B cell (primary cell): ENCODE measurements around the gene HADHB. TPM values are rescaled to one million over a fixed set of nuclear protein-coding genes. Genes with fewer than 3 reads are reported as not detected.

ENCODE experiments used
- ATAC-seq: fragments of 200-7000 bp; cut with Tn5 transposase; one replicate; pipeline ENCODE4 v1.10.0; 2021; ENCODE audit warnings: low read depth, mild to moderate bottlenecking, moderate number of reproducible peaks, moderate library complexity
- CTCF ChIA-PET: fragments of 350-600 bp; sonication (Branson Sonifier 250); formaldehyde crosslinking; loops from one replicate; lab custom pipeline; 2021; ENCODE audit warnings: antibody characterized with exemption, inconsistent platforms; lab: Charles Lee
- POLR2A ChIA-PET: fragments of 350-600 bp; sonication (Branson Sonifier 250); formaldehyde crosslinking; loops from one replicate; lab custom pipeline; 2021; ENCODE audit warnings: antibody characterized with exemption; lab: Charles Lee
- DNase-seq: peaks from one replicate; pipeline ENCODE4 v3.0.0; 2013
- H2AFZ ChIP-seq: 2 replicates; pipeline ENCODE4 v1.6.1; 2012; ENCODE audit warnings: mild to moderate bottlenecking, low read depth, low read length; ENCODE audit not compliant: insufficient read depth, poor library complexity, severe bottlenecking
- H3K27ac ChIP-seq, 2 donors: 1 replicate in 1 of 2; 2 replicates in 1 of 2; pipeline ENCODE4 v1.5.1; 2012 to 2013; ENCODE audit warnings: low read length in 2 of 2, mild to moderate bottlenecking in 2 of 2, moderate library complexity in 1 of 2
- H3K27me3 ChIP-seq, 4 experiments: fragments of 200-600 bp in 1 of 4; sonication (generic) in 1 of 4; replicated peaks in 1 of 4; 1 replicate in 2 of 4; 2 replicates in 2 of 4; pipeline versions ENCODE4 v1.6.1 to v1.7.0; 2013 to 2016; ENCODE audit warnings: low read length in 3 of 4, mild to moderate bottlenecking in 2 of 4, mixed read lengths in 1 of 4, moderate library complexity in 1 of 4; ENCODE audit not compliant: insufficient read depth in 4 of 4, control insufficient read depth in 3 of 4; ENCODE audit errors: control extremely low read depth in 1 of 4
- H3K36me3 ChIP-seq, 2 experiments: replicated peaks in 1 of 2; 1 replicate in 1 of 2; 2 replicates in 1 of 2; pipeline versions ENCODE4 v1.6.1 to v1.7.1; 2013; ENCODE audit warnings: low read length in 1 of 2; ENCODE audit not compliant: insufficient read depth in 2 of 2, control insufficient read depth in 1 of 2; ENCODE audit errors: control extremely low read depth in 1 of 2, extremely low read depth in 1 of 2
- H3K4me1 ChIP-seq, 2 donors: fragments of 200-600 bp in 1 of 2; sonication (generic) in 1 of 2; 1 replicate in 1 of 2; 2 replicates in 1 of 2; pipeline versions ENCODE4 v1.5.1 to v1.6.1; 2013 to 2017; ENCODE audit warnings: low read length in 2 of 2; ENCODE audit not compliant: control insufficient read depth in 2 of 2, insufficient read depth in 2 of 2
- H3K4me2 ChIP-seq: replicated peaks from 2 replicates; pipeline ENCODE3; 2012; ENCODE audit warnings: mild to moderate bottlenecking, low read depth, low read length; ENCODE audit not compliant: poor library complexity, severe bottlenecking
- H3K4me3 ChIP-seq, 5 experiments: fragments of 200-600 bp in 1 of 5; sonication (generic) in 1 of 5; 1 replicate in 3 of 5; 2 replicates in 2 of 5; pipeline versions ENCODE4 v1.5.1 to v1.7.0; 2011 to 2016; ENCODE audit warnings: low read length in 4 of 5, mild to moderate bottlenecking in 4 of 5, low read depth in 2 of 5, control low read depth in 1 of 5, moderate library complexity in 1 of 5; ENCODE audit not compliant: insufficient read depth in 1 of 5; ENCODE audit errors: control extremely low read depth in 1 of 5, extremely low read depth in 1 of 5
- H3K79me2 ChIP-seq: fragments of 200-600 bp; sonication (generic); one replicate; pipeline ENCODE4 v1.6.0; 2016; ENCODE audit warnings: low read length; ENCODE audit not compliant: control insufficient read depth, insufficient read depth
- H3K9ac ChIP-seq: fragments of 200-600 bp; sonication (generic); 2 replicates; pipeline ENCODE4 v1.6.1; 2017; ENCODE audit warnings: mild to moderate bottlenecking, low read length, moderate library complexity
- H3K9me3 ChIP-seq, 3 donors: one replicate each; pipeline versions ENCODE4 v1.6.1 to v1.7.1; 2013; ENCODE audit warnings: low read length in 2 of 3; ENCODE audit not compliant: control insufficient read depth in 2 of 3, insufficient read depth in 1 of 3; ENCODE audit errors: control extremely low read depth in 1 of 3
- H4K20me1 ChIP-seq: 2 replicates; pipeline ENCODE4 v1.6.0; 2012; ENCODE audit warnings: mild to moderate bottlenecking, low read length; ENCODE audit not compliant: insufficient read depth, control insufficient read depth, poor library complexity, severe bottlenecking
- H3K27ac Mint-ChIP-seq: one replicate; pipeline ENCODE4 v1.8.0; 2021; ENCODE audit warnings: mixed read lengths
- H3K27me3 Mint-ChIP-seq: one replicate; pipeline ENCODE4 v1.8.0; 2021; ENCODE audit warnings: mixed read lengths
- H3K4me1 Mint-ChIP-seq: one replicate; pipeline ENCODE4 v1.8.0; 2021; ENCODE audit warnings: mixed read lengths
- H3K4me3 Mint-ChIP-seq: one replicate; pipeline ENCODE4 v1.8.0; 2021; ENCODE audit warnings: mixed read lengths
- H3K9me3 Mint-ChIP-seq: one replicate; pipeline ENCODE4 v1.8.0; 2022; ENCODE audit warnings: mixed read lengths; ENCODE audit not compliant: insufficient read depth
- CTCF ChIP-seq: fragments of 200-600 bp; IDR thresholded peaks from one replicate; pipeline ENCODE4 v1.8.0; 2022; ENCODE audit warnings: antibody characterized with exemption, mild to moderate bottlenecking
- EZH2 ChIP-seq: IDR thresholded peaks from 2 replicates; pipeline ENCODE4 v1.6.1; 2012; ENCODE audit warnings: borderline replicate concordance, low read depth, mild to moderate bottlenecking, moderate library complexity, low read length; ENCODE audit not compliant: insufficient read depth, poor library complexity, severe bottlenecking
- WGBS: methylation state at CpG from one replicate; pipeline ENCODE4 v1.1.5; 2013; ENCODE audit warnings: missing lambda C conversion rate; ENCODE audit not compliant: insufficient coverage; 5-methylcytosine and 5-hydroxymethylcytosine counted together
- intact Hi-C: fragments of 100-400 bp; cut with micrococcal nuclease; formaldehyde crosslinking; loops from one replicate; pipeline ENCODE4 v1.10.0; 2022
- polyA plus RNA-seq: library from polyadenylated mRNA; depleted of rRNA; stranded (reverse); fragments of >200 nt; gene quantifications from 2 replicates; pipeline ENCODE4 v1.2.3, GENCODE V29; 2012
- total RNA-seq, 2 donors: library from RNA; stranded (reverse); fragments of 120-200 nt in 1 of 2; gene quantifications; 1 replicate in 1 of 2; 2 replicates in 1 of 2; pipeline versions ENCODE4 v1.2.3 to v1.2.4, GENCODE V29; 2013 to 2022

The HADHB gene
- total and polyA plus RNA-seq, 2 donors (not counting 1 experiment from before 2014, with no cell fraction given): 40.6 to 64.2 TPM

- Histone ChIP-seq H3K4me2 (peak overlapping the region; percentile 91), H4K20me1 (peaks cover 25% of the 10 kb centered on the region), H3K4me3 (peak overlapping the region; percentile 68 to 100 (median 92)), H3K36me3 (no peaks in the 10 kb centered on the region), H3K9ac (peak overlapping the region; percentile 98), H3K27me3 (no peaks in the 10 kb centered on the region), H3K27ac (peak overlapping the region; percentile 93 to 99), H3K9me3 (no peaks in the 10 kb centered on the region), H3K4me1 (peaks cover 32 to 40% of the 10 kb centered on the region in 2 donors), H3K79me2 (peaks cover 97% of the 10 kb centered on the region), H2AFZ (peak overlapping the region; percentile 100)
- no peak for TF ChIP-seq CTCF
- TF ChIP-seq EZH2: no peak
- ATAC-seq (peak; percentile 48), DNase-seq (no peak)
- Mint-ChIP-seq H3K4me1 (peaks cover 58% of the 10 kb centered on the region), H3K4me3 (peak overlapping the region; percentile 100), H3K27me3 (no peaks in the 10 kb centered on the region), H3K27ac (peak overlapping the region; percentile 100), H3K9me3 (no peaks in the 10 kb centered on the region)
- ChIA-PET POLR2A (interaction anchor here (0.6 to 2.0 kb wide), 4 partner anchors 13 to 101 kb away, joined by 3 to 9 read pairs (median 6); partner anchors contain the start of genes ADGRF3 and SELENOI), CTCF (interaction anchor here (0.6 to 1.2 kb wide), 3 partner anchors 61 to 252 kb away, joined by 3 to 4 read pairs (median 3); partner anchors contain the start of gene RAB10)
- 0% methylated on average over 12 of the region's 21 CpGs for WGBS
- intact Hi-C loops: loop anchor here (2.0 kb wide), 1 partner anchor 86 kb away; no protein-coding TSS in a partner anchor
Observed at GRCh38 chr2:26245231-26245732, 543 bp downstream of the HADHB start.

- H2AFZ ChIP-seq: peak overlapping the region; percentile 100
- peaks cover 54% of the 10 kb centered on the region for H3K4me1 Mint-ChIP-seq
- H3K9me3 ChIP-seq: no peaks in the 10 kb centered on the region
Observed at GRCh38 chr2:26245810-26246209, 1.1 kb downstream of the HADHB start.

More at GRCh38 chr2:26245810-26246209, 1.1 kb downstream of the HADHB start:
- Mint-ChIP-seq H3K27ac (peak overlapping the region; percentile 100), H3K27me3 (no peaks in the 10 kb centered on the region), H3K9me3 (no peaks in the 10 kb centered on the region), H3K4me3 (peak overlapping the region; percentile 100)
- intact Hi-C loops: loop anchor here (2.0 kb wide), 1 partner anchor 85 kb away; no protein-coding TSS in a partner anchor
- Histone ChIP-seq H3K79me2 (peaks cover 97% of the 10 kb centered on the region), H3K36me3 (no peaks in the 10 kb centered on the region), H3K27me3 (no peaks in the 10 kb centered on the region), H3K9ac (peak overlapping the region; percentile 98), H3K4me2 (peak overlapping the region; percentile 91), H3K27ac (peak overlapping the region; percentile 93 to 99), H3K4me1 (peaks cover 28 to 35% of the 10 kb centered on the region in 2 donors), H4K20me1 (peaks cover 23% of the 10 kb centered on the region), H3K4me3 (peak overlapping the region; percentile 68 to 100 (median 92))
- DNase-seq (peak; percentile 12), ATAC-seq (no peak)
- 0% methylated on average over 1 of the region's 3 CpGs for WGBS
- ChIA-PET CTCF (no interaction called here), POLR2A (interaction anchor here (0.7 to 1.6 kb wide), 2 partner anchors 23 to 54 kb away, joined by 3 to 7 read pairs; no protein-coding TSS in a partner anchor)
- no peak for TF ChIP-seq EZH2
- TF ChIP-seq CTCF: no peak
